ENCODE data around the gene WAS. TPM values are rescaled to one million over a fixed set of nuclear protein-coding genes. Genes with fewer than 3 reads are reported as not detected.

Gene WAS
- total RNA-seq, 4 donors from 2014 or later = 1.3 to 4.1 (median 3.2) TPM

DNA sequence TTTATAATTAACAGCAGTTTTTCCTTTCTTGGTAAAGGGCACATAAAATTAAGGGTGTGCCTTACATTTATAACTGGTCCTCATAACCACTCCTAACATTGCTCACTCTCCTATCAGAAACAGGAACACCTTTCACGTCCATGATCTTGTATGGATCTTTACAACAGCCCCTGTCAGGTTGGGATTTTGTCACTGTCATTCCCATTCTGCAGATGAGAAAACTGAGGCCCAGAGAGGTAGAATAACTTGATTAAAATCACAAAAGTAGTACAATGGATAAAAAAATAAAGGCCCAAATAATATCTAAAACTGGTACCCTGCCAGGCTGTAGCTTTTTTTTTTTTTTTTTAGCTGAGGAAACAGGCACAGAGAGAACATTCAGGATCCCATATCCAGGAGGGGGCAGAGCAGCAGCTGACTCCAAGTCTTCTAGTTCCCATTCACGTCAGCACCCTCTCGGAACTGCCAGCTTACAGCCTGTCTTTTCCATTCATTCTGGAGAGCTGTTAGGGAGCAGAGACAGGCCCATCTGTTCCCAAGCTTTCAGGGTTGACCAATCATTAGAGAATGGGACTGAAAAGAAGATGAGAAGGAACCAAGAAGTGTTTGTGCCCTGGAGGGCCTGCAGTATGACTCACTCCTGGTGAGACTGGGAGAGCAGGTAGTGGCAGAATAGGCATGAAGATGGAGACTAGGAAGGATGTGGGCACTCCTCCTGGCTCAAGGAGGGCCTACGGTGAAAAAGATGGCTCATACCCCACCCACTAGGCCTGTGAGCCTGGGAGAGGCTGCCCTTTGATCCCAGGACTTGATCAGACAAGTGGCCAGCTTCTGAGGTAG lies 20.3 kb downstream of the WAS start:
- no peak overlapping the region for H3K4me3 ChIP-seq (ENCODE audit: low read depth, poor library complexity, severe bottlenecking)
- intact Hi-C loops (cut with DNase I; ENCODE audit: low total_unique reads) = no loop called here
- TF ChIP-seq, protein P1, sequence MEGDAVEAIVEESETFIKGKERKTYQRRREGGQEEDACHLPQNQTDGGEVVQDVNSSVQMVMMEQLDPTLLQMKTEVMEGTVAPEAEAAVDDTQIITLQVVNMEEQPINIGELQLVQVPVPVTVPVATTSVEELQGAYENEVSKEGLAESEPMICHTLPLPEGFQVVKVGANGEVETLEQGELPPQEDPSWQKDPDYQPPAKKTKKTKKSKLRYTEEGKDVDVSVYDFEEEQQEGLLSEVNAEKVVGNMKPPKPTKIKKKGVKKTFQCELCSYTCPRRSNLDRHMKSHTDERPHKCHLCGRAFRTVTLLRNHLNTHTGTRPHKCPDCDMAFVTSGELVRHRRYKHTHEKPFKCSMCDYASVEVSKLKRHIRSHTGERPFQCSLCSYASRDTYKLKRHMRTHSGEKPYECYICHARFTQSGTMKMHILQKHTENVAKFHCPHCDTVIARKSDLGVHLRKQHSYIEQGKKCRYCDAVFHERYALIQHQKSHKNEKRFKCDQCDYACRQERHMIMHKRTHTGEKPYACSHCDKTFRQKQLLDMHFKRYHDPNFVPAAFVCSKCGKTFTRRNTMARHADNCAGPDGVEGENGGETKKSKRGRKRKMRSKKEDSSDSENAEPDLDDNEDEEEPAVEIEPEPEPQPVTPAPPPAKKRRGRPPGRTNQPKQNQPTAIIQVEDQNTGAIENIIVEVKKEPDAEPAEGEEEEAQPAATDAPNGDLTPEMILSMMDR (IDR thresholded peaks at IDR 0.05) = no peak
- TF ChIP-seq POLR2A (IDR thresholded peaks at IDR 0.05) = no peak
- 44 to 45% methylated on average over 4 of the region's 4 CpGs for WGBS, 2 donors
- DNase-seq (ENCODE audit: low spot score in 2 of 2) = no peak

DNA sequence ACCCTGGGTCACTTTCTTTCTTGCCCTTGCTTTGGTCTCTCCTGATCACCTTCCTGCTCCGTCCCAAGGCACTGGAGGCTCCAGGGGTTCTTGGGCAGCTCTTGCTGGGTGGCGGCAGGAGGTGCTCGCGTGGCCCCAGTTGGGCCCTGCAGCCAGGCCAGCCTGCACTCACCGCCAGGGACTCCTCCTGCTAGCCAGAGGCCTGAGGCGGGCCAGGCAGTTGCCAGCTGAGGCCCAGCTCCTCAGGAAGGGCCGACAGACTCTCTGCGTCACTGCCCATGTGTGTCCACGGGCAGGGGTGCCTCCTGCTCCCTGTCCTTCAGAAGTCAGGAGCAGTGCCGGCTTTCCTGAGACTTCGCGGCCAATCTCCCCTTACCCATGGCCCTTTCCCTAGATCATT lies 22.3 kb downstream of the WAS start:
- intact Hi-C loops (cut with DNase I; ENCODE audit: low total_unique reads) = no loop called here
- no peak overlapping the region for H3K4me3 ChIP-seq (ENCODE audit: low read depth, poor library complexity, severe bottlenecking)
- no peak for DNase-seq (ENCODE audit: low spot score in 2 of 2)
- WGBS, 2 donors = 91 to 96% methylated on average over 4 to 12 of the region's 12 CpGs
- TF ChIP-seq, protein P1 (IDR thresholded peaks at IDR 0.05) = no peak
- no peak for TF ChIP-seq POLR2A (IDR thresholded peaks at IDR 0.05)

DNA sequence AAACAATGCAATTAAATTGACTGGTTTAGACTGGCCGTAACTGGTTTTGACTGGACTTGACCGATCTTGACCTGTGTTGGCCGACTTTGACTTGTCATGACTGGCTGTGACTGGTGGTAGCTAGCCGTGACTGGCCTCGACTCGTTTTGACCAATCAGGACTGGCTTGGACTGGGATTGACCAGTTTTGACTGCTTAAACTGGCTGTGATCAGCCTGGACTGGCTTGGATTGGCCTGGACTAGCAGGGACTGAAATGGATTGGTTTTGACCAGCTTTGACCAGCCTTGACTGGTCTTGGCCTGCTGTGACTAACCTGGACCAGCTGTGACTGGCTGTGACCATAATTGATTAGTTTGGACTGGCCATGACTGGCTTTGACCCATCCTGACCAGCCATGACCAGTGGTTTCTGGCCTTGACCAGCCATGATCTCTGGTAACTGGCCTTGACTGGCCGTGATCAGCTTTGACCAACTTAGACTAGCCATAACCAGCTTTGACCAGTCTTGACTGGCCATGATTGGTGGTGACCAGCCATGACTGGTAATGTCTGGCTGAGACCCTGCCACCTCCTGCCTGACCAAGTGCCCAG lies 26.0 kb downstream of the WAS start:
- TF ChIP-seq POLR2A (IDR thresholded peaks at IDR 0.05) = no peak
- TF ChIP-seq, protein P1 (IDR thresholded peaks at IDR 0.05) = no peak
- no peak overlapping the region for H3K4me3 ChIP-seq (ENCODE audit: low read depth, poor library complexity, severe bottlenecking)
- WGBS, 2 donors = 90 to 91% methylated on average over 6 to 7 of the region's 7 CpGs
- intact Hi-C loops (cut with DNase I; ENCODE audit: low total_unique reads) = no loop called here
- DNase-seq (ENCODE audit: low spot score in 2 of 2) = no peak

DNA sequence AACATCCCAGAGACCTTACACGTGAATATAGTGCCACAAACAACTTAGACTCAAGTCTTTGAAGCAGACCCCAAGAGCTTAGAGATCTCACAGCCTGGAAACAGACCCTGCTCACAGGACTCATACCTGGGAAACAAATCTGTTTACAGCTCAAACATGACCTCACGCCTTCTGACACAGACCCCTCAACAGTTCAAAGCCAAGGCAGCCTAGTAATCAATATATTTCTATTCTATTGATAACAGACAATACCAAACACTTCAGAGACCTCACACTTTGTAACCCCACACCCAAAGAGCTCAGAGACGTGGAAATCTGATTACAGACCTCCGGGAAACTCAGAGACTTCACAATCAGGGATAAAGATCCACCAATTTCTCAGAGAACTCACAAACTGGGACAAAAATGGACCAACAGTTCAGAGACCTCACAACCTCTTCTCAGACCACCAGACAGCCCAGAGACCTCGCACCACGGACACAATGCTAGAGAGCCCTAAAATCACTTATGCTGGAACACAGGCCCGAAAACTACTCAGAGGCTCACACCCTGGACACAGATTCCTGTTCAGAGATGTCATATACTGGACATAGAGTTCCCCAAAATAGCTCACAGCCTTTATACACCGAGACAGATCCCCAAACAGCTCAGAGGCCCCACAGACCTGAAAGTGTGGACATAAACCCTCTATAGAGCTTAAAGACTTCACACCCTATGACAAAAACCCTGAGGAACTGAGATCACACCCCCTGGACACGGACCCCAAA lies 27.7 kb downstream of the WAS start:
- no peak overlapping the region for H3K4me3 ChIP-seq (ENCODE audit: low read depth, poor library complexity, severe bottlenecking)
- no peak for TF ChIP-seq POLR2A (IDR thresholded peaks at IDR 0.05)
- TF ChIP-seq, protein P1 (IDR thresholded peaks at IDR 0.05) = no peak
- 73 to 97% methylated on average over 5 to 9 of the region's 9 CpGs for WGBS, 2 donors
- intact Hi-C loops (cut with DNase I; ENCODE audit: low total_unique reads) = no loop called here
- DNase-seq (ENCODE audit: low spot score in 2 of 2) = no peak

DNA sequence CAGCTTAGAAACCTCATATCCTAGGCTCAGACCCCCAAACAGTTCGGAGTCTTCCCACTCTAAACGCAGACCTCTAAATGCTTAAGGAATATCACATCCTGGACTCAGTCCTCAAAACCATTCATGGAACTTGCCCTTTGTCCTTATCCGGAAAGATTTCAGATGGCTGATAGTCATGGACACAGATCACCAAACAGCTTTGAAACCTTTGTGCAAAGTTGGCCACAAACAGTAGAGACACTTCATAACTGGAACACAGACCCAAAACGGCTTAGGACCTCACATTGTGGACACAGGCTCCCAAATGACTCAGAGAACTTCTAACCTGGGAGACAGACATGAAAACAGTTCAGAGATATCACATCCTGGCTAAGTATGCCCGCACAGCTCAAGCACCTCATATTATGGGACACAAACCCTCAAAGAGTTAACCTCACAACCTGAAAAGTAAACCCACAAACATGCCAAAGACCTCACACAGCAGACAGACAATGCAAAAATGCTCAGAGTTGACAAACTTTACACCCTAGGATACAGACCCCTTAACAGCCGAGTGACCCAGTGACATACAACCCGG lies 28.4 kb downstream of the WAS start:
- no peak overlapping the region for H3K4me3 ChIP-seq (ENCODE audit: low read depth, poor library complexity, severe bottlenecking)
- DNase-seq (ENCODE audit: low spot score in 2 of 2) = no peak
- 83 to 88% methylated on average over 5 to 7 of the region's 7 CpGs for WGBS, 2 donors
- no peak for TF ChIP-seq POLR2A (IDR thresholded peaks at IDR 0.05)
- TF ChIP-seq, protein P1 (IDR thresholded peaks at IDR 0.05) = no peak
- intact Hi-C loops (cut with DNase I; ENCODE audit: low total_unique reads) = no loop called here
